OCI-LY7 (cell line): Measurements from ENCODE around the gene RIMBP2. TPM values are rescaled to one million over a fixed set of nuclear protein-coding genes. Genes with fewer than 3 reads are reported as not detected.

ENCODE experiments used
- BruUV-seq: library from RNA; stranded (reverse); fragments of 400-500 nt; replicated peaks from 2 replicates; lab custom pipeline; 2021; lab: Mats Ljungman, UMichigan
- CTCF ChIA-PET: fragments of 300-600 bp; sonication (Branson Sonifier 250); formaldehyde crosslinking; loops from one replicate; lab custom pipeline; 2022; ENCODE audit warnings: antibody characterized with exemption; ENCODE audit not compliant: unreplicated experiment; lab: Charles Lee
- POLR2A ChIA-PET: fragments of 300-600 bp; sonication (Branson Sonifier 250); formaldehyde crosslinking; loops from one replicate; lab custom pipeline; 2022; ENCODE audit warnings: antibody characterized with exemption; lab: Charles Lee
- DNase-seq: peaks from one replicate; pipeline ENCODE4 v3.0.0-alpha.2; 2015; ENCODE audit warnings: low spot score
- H2AFZ ChIP-seq: fragments of 200-600 bp; sonication (generic), shearing (Covaris generic); 2 replicates; pipeline ENCODE4 v1.6.1; 2014; ENCODE audit warnings: mild to moderate bottlenecking, antibody characterized with exemption, low read length, moderate library complexity
- H3K27ac ChIP-seq: fragments of 200-600 bp; sonication (generic); 2 replicates; pipeline ENCODE4 v1.5.1; 2014; ENCODE audit warnings: mixed run types, low read depth, mild to moderate bottlenecking, moderate library complexity, low read length, inconsistent platforms; ENCODE audit not compliant: poor library complexity, severe bottlenecking
- H3K36me3 ChIP-seq: fragments of 200-600 bp; sonication (generic); 2 replicates; pipeline ENCODE4 v1.6.1; 2014; ENCODE audit warnings: mild to moderate bottlenecking, antibody characterized with exemption, low read length, moderate library complexity, mixed read lengths; ENCODE audit not compliant: insufficient read depth
- H3K4me1 ChIP-seq: fragments of 200-600 bp; sonication (generic); 2 replicates; pipeline ENCODE4 v1.5.1; 2014; ENCODE audit warnings: mild to moderate bottlenecking, low read length; ENCODE audit not compliant: insufficient read depth, poor library complexity, severe bottlenecking
- H3K4me2 ChIP-seq: fragments of 200-600 bp; sonication (generic); 2 replicates; pipeline ENCODE4 v1.6.1; 2014; ENCODE audit warnings: mild to moderate bottlenecking, low read length
- H3K4me3 ChIP-seq: fragments of 200-600 bp; sonication (generic); 2 replicates; pipeline ENCODE4 v1.5.1; 2014; ENCODE audit warnings: mild to moderate bottlenecking, low read depth, low read length; ENCODE audit not compliant: poor library complexity, severe bottlenecking
- H3K79me2 ChIP-seq: fragments of 200-600 bp; sonication (generic); 2 replicates; pipeline ENCODE4 v1.6.1; 2016; ENCODE audit warnings: low read depth, mild to moderate bottlenecking, low read length, moderate library complexity, mixed read lengths; ENCODE audit not compliant: insufficient read depth
- H3K9me2 ChIP-seq: fragments of 200-600 bp; sonication (generic); 2 replicates; pipeline ENCODE4 v1.6.1; 2016; ENCODE audit warnings: mild to moderate bottlenecking, low read length, mixed read lengths; ENCODE audit not compliant: insufficient read depth
- H3K9me3 ChIP-seq: fragments of 200-600 bp; sonication (generic); 2 replicates; pipeline ENCODE4 v1.6.1; 2014; ENCODE audit warnings: mild to moderate bottlenecking, mixed run types, low read length, mixed read lengths
- H4K20me1 ChIP-seq: fragments of 200-600 bp; sonication (generic); 2 replicates; pipeline ENCODE4 v1.6.1; 2014; ENCODE audit warnings: mild to moderate bottlenecking, antibody characterized with exemption, low read length, moderate library complexity, mixed read lengths; ENCODE audit not compliant: insufficient read depth
- EZH2phosphoT487 ChIP-seq: fragments of 200-600 bp; sonication (generic); IDR thresholded peaks from 2 replicates; pipeline ENCODE4 v1.6.1; 2018; ENCODE audit warnings: low read depth, borderline replicate concordance, mild to moderate bottlenecking, mixed run types, antibody characterized with exemption, low read length, moderate library complexity, mixed read lengths
- intact Hi-C: fragments of 100-400 bp; cut with micrococcal nuclease; formaldehyde crosslinking; loops from one replicate; pipeline ENCODE4 v1.10.0; 2022; ENCODE audit not compliant: unreplicated experiment
- total RNA-seq, 2 experiments: library from RNA; depleted of rRNA in 1 of 2; stranded (reverse); fragments of >200 nt in 1 of 2; shearing (Covaris generic) in 1 of 2; gene quantifications; 2 replicates each; pipeline ENCODE4 v1.2.3, GENCODE V29; 2014 to 2022
- TF ChIP-seq, protein P1 (sequence below): fragments of 200-600 bp; sonication (generic); conservative IDR thresholded peaks from 2 replicates; pipeline ENCODE4 v1.5.1; 2014; ENCODE audit warnings: mild to moderate bottlenecking, antibody characterized with exemption, low read length, moderate library complexity, mixed read lengths

RIMBP2 gene
- total RNA-seq, 2 experiments from 2014 or later, result not detected

DNA sequence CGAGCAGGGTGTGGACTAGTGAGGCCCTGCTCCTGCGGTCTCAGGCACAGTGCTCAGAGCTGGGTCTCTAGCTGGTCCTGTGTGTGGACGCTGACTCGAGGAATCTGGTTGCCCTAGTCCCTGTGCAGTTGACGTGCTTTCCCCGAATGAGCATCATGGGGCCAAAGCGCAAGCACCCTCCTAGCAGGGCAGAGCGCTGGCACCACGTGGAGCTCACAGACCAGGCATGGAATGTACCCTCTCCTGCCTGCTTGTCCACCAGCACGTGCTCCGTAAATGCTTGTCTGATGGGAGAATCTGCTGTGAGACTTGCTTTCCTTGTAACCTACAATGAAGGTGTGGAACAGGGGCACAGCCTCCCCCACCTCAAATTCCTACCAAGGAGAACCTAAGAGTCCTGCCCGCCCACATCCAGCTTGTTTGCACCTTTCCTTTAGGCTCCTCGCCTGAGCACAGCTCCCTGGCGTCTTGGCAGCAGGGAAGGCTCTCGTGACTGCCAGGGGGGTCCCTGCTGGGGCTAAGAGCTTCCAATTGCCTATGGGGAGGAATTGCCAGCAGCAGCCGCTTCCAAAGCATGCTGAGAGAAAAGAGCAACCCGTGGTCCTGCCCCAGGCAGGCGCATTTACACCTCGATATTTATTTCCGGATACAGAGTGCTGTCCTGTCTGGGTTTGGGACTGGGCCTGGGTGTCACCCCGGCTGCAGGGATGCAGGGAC is 253.4 kb downstream of the RIMBP2 start:
- no peaks in the 10 kb centered on the region for H3K36me3 ChIP-seq
- no TSS peak for BruUV-seq
- ChIA-PET POLR2A (interaction anchor here (0.6 kb wide), 1 partner anchor 1564 kb away, joined by 4 read pairs; no protein-coding TSS in a partner anchor), CTCF (interaction anchor here (0.5 kb wide), 1 partner anchor 12 kb away, joined by 4 read pairs; no protein-coding TSS in a partner anchor)
- TF ChIP-seq EZH2phosphoT487, result no peak
- TF ChIP-seq, protein P1, sequence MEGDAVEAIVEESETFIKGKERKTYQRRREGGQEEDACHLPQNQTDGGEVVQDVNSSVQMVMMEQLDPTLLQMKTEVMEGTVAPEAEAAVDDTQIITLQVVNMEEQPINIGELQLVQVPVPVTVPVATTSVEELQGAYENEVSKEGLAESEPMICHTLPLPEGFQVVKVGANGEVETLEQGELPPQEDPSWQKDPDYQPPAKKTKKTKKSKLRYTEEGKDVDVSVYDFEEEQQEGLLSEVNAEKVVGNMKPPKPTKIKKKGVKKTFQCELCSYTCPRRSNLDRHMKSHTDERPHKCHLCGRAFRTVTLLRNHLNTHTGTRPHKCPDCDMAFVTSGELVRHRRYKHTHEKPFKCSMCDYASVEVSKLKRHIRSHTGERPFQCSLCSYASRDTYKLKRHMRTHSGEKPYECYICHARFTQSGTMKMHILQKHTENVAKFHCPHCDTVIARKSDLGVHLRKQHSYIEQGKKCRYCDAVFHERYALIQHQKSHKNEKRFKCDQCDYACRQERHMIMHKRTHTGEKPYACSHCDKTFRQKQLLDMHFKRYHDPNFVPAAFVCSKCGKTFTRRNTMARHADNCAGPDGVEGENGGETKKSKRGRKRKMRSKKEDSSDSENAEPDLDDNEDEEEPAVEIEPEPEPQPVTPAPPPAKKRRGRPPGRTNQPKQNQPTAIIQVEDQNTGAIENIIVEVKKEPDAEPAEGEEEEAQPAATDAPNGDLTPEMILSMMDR, result no peak
- intact Hi-C loops, result loop anchor here (10.0 kb wide), 1 partner anchor 282 kb away; no protein-coding TSS in a partner anchor
- no peak overlapping the region for H3K4me2 ChIP-seq
- no peaks in the 10 kb centered on the region for H3K79me2 ChIP-seq
- DNase-seq, result no peak
- no peaks in the 10 kb centered on the region for H3K9me2 ChIP-seq
- no peak overlapping the region for H3K27ac ChIP-seq
- no peak overlapping the region for H2AFZ ChIP-seq
- no peaks in the 10 kb centered on the region for H3K4me1 ChIP-seq
- H3K9me3 ChIP-seq, result no peaks in the 10 kb centered on the region
- no peaks in the 10 kb centered on the region for H4K20me1 ChIP-seq
- H3K4me3 ChIP-seq, result no peak overlapping the region

DNA sequence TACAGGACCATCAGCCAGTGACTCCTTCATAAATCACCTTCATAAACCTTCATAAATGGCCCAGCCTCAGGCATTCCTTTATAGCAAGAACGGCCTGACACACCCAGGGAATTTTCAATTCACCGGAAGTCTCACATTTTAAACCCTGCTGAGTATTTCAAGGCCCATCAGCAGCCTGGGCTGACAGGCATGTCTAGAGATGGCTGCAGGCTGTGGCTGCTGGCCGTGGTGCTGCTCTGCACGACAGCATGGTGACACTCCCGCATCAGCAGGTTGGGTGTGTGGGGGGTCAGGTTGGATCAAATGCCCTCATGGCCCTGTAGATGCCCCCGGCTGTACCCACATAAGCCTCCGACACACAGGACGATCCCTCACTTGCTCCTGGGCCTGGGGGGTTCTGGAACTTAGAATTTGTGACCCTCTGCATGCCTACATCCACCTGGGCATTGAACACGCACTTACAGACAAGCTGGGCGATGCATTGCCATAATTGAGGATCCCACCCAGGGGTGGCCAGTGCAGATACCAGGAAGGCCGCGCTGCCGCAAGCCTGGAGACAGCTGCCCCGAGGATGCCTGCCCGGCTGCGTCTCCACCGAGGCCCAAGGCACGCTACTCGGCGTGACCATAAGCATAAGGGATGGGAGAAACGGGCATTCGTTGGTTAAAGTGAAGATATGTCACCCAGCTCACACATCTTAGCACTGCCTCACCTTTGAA is 254.1 kb downstream of the RIMBP2 start:
- H3K9me3 ChIP-seq, result no peaks in the 10 kb centered on the region
- no peak overlapping the region for H3K27ac ChIP-seq
- no peaks in the 10 kb centered on the region for H3K79me2 ChIP-seq
- no peak for DNase-seq
- no peak overlapping the region for H3K4me2 ChIP-seq
- H4K20me1 ChIP-seq, result no peaks in the 10 kb centered on the region
- no peak overlapping the region for H3K4me3 ChIP-seq
- ChIA-PET CTCF (interaction anchor here (0.5 kb wide), 1 partner anchor 12 kb away, joined by 4 read pairs; no protein-coding TSS in a partner anchor), POLR2A (no interaction called here)
- intact Hi-C loops, result loop anchor here (10.0 kb wide), 1 partner anchor 283 kb away; no protein-coding TSS in a partner anchor
- no peaks in the 10 kb centered on the region for H3K9me2 ChIP-seq
- H3K36me3 ChIP-seq, result no peaks in the 10 kb centered on the region
- TF ChIP-seq, protein P1, result no peak
- no peak for TF ChIP-seq EZH2phosphoT487
- BruUV-seq, result no TSS peak
- H3K4me1 ChIP-seq, result no peaks in the 10 kb centered on the region
- H2AFZ ChIP-seq, result no peak overlapping the region
